GM19351 (cell line): ENCODE measurements around the gene KIRREL1.

ENCODE experiments used
- ATAC-seq: cut with Tn5 transposase; IDR thresholded peaks from one replicate; pipeline ENCODE4 v1.9.1; 2021; ENCODE audit warnings: mild to moderate bottlenecking, moderate library complexity; ENCODE audit not compliant: unreplicated experiment

The KIRREL1 gene

DNA sequence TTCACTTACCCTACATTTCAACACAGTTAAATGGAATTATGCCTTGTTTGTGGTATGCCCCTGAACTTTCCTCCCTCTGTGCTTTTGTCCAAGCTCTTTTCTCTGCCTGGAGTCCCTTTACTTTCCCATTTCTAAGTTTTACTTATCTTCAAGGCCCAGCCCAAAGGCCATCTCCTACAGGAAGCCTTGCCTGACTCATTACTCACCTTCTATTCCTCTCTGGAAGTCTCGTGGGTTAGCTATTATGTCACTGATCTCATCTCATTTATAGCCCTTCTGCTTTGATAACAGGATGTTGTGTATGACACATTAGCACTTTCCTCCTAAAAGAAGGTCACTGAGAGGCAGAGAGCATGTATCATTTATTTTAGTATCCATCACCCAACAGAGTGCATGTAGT lies 108.5 kb downstream of the KIRREL1 start:
- ATAC-seq, result no peak

DNA sequence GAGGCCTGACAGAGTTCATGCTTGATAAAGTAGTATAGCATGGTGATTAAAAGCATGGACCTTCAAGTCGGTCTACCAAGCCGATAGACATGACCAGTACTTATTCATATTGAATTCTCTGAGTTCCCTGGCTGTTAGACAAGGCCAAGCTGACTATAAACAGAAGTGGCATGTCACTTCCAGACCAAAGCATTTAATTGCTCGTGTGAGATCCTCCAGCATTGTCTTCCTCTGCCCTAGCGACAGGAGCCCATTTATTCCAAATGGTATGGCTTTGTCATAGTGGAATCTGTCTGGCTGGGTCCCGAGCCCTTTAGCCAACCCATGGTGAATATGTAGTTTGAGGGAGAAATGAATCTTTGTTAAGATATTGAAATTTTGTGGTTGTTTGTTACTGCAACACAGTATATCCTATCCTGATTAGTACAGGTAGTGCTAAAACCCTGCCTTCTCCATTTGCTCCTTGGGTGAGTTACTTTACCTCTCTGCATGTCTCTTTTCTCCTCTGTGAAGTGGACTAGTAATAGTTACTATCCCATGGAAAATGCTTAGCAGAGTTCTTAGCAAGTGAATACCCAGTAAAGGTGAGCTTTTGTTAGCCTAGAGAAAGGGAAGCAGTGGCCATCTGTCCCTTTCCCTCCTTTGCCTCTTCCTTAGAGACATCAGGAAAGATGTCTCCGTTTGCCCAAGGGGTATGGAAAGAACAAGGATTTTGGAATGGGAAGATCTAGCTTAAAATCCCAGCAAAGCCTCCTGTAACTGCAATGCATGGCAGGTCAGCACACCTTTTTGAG lies 109.6 kb downstream of the KIRREL1 start:
- no peak for ATAC-seq

DNA sequence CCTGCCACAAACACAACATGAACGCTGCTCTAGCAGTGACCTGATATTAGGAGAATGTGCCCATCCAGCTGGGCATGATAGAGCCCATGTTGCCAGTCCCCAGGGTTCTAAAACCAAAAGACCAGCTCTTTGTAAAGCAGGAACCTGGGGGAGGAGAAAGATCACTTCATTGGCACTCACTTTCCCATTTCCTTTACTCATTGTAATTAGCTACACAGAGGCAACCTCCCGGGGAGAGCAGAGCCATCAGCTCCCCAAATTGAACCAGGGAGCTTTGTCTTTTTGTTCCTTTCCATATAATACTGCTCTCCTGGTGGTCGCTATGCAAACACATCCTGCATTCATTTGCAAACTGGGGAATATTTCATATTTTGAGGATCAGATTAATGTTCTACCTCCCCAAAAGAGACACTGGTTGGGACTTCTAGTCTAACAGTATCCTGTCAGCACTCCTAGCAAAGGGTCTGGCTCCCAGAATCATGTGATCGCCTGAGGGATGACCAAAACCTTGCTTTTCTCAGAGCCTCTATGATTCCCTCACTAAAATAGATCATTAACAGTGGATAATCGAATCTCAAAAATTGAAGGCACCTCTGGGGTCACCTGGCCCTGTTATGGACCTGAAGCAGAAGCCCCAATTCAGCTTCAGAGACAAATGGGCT lies 110.5 kb downstream of the KIRREL1 start:
- no peak for ATAC-seq

DNA sequence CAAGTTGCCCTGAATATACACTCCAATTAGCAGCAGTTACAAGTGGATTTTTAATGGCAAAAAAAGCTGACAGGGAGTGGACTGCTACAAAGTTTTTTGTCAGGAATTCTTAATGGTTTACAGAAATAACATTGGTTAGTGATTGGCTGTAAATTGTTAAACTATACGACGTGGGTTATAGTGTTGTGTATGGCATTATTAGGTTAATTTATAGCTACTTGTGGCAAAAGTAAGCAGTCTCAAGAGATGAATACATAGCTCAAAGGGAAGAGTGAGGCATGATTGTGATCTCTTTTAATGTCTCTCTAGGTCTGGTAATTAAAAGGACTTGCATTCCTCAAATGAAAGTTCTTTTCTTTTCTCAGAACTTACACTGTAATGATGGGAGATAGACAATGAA lies 111.4 kb downstream of the KIRREL1 start:
- ATAC-seq, result no peak

DNA sequence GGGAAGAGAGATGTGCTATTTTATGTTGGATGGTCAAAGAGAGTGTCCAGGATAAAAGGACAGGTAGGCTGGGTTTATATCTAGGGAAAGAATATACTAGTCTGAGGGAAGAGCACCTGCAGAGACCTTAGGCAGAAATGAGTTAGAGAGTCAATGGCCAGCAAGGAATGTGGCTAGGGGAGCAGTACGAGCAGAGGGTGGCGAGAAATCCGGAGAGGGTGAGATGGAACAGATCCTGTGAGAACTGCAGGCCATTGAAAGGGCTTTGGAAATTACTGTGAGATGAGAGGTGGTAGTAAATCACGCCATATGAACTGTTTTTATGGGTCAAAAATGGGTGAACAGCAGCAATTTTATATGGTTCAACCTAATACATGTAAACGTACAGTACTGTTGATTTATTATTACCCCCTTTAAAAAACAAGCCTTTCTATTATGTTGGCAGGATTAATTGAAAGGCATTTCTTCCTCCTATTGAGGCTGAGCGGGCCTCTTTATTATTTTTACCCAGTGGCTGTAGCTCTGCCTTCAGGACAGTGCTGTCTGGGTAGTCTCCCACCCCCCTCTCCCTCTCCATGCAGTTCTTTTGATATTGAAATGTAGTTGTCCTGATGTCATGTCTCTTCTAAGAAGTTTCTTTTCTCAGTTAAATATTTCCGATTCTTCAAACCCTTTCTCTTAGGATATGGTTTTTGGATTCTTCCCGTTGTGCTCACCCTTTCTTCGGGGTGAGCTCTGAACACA lies 112.1 kb downstream of the KIRREL1 start:
- no peak for ATAC-seq

DNA sequence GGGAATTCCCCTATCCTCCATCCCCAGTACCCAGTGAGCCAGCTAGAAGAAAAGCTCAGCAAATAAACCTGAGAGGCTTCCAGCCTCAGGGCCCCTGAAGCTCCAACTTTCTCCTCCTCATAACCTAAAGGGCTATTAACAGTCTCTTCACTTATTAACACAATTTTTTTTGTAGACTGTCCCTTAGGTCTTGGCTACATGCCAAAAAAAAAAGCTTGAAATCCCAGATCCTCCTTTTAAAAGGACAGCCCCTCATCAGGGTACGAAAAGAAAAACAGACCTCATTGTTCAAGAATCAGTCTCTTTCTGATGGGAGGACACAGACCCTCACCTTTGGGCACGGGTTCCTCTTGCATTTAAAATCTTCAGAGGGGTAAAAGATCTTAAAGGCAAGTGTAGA lies 114.5 kb downstream of the KIRREL1 start:
- no peak for ATAC-seq

DNA sequence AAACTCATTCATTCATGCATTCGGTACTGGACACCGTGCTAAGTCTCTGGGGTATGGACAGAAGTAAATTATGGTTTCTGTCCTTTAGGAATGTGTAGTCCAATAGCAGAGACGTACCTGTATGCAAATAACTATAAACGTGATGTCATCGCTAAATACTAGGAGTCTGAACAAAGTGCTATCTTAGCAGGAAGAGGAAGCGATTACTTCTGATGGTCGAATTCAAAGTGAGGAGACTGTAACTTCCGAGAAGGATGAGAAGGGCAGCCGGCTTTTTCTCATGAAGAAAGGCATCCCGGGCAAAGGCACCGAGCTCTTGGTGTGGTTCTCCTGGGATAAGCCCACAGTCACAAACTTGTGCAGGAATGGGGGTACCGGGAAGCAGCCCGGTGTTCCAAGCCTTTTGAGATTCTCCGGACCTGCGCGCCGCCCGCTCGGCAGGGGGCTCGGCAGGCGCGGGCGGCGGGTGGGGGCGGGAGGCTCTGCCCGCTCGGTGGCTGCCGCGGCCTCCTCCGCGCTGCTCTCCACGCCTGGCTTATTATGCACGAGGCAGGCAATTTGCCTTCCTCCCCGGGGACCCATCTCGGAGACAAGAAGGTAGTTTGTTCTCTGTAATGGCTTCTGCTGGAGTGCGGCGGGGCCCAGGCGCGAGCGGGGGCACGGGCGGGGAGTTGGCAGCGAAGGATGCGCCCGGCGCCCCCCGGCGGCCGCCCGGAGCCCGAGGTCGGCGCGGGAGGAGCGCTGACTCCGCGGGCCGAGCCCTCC lies 119.7 kb downstream of the KIRREL1 start:
- ATAC-seq, result no peak

DNA sequence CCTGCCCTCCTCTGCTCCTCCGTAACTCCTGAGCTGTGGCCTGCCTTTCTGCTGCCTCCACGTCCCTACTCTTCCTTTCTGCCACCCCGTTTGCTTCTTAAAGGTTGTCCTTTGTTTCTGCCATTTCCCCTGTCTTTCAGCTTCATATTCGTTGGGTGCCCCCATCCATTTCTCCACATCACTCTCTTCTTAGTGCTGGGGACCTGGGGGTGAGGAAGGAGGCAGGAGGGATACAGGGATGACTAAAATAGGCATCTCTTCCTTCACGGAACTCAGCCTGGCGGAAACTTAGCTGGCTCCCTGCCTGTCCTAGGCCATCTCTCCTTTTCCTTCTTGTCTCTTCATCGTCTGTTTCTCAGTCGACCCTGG lies 120.3 kb downstream of the KIRREL1 start:
- no peak for ATAC-seq

DNA sequence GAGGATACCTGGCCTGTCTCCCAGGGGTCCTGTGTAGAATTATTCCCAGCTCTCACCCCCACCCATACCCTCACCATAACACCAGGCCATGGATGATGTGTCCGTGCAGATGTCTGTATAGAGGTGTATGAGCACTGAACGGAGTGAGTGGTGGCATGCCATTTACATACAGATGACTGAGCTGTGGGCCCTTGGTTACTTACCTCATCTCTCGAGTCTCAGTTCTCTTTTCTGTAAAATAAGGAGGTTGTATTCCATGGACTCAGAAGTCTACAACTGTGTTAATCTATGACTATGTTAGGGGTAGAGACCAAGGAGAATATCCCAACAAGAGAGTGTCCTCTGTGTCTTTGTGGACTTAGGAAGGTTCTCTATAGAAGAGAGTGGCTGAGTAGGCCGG lies 121.7 kb downstream of the KIRREL1 start:
- ATAC-seq, result peak; percentile 93

DNA sequence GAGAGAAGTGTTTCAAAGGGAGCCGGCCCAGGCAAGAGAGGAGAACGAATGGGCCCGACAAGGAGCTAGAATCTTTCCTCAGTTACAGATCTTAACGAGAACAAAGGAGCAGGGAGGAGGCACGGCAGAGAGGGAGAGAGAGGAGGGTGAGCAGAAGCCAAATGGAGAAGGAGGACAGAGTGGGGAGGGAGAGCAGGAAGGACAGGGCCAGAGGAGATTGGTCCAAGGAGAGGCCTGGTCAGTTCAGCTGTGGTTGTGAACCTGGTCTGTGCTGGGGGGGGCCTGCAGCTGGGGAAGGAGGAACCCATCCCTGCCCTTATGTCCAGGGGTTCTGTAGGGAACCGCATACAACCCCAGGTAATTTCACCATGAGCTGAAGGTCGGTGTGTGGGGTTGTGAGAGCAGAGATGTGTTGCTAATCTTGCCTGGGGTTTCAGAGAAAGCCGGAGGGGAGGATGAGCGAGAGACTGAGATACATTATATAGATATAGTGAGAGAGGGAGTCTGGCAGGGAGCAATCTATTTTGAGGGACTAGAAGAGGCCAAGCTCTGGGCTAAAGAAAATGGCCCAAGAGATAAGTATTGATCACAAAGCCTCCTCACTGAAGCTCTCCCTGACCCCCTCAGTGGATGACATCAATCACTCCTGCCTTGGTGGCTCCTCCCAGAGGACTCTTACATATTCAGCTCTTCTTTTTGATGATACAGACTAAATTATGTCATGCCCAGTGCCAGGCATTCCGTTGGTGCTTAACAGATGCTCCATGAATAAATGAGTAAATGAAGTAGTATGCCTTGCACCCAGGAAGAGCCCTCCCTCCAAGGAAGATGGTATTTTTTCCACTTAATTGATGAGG lies 123.1 kb downstream of the KIRREL1 start:
- no peak for ATAC-seq

DNA sequence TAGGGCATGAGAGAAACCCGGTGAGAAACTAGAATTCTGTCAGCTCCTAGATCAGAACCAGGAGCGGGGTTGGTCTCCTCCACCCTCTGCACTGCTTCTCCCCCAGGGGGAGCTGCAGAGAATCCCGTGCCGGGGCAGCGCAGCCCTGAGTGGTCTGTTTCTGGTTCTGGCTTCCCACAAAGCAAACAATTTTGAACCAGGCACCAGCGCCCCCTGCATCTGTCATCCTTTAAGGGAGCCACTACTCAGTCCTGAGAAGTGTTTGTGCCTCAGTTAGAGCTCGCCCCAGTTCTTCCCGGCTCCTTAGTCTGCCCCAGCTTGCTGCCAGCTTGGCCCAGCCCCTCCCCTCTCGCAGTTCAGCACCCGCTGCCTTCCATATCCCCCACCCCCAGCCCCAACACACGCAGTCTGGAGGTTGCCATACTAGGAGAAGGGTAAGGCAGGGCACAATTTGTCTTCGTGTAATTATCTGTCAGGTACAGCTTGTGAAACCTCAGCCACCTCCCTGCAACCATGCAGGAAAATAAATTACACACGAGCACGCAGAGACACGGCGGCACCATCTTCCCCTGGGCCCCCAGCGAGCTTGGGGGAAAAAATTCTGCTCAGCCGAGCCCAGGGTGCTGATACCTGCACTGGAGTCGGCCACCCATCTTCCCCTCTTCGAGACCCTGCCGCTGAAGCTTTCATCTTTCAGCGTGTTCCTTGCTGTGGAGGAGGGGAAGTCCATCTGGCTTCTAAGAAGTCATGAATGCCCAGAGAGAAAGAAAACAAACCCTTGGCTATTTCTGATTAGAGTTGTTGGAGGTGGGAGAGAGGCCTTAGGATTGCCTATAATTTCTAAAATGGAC lies 124.6 kb downstream of the KIRREL1 start:
- no peak for ATAC-seq

DNA sequence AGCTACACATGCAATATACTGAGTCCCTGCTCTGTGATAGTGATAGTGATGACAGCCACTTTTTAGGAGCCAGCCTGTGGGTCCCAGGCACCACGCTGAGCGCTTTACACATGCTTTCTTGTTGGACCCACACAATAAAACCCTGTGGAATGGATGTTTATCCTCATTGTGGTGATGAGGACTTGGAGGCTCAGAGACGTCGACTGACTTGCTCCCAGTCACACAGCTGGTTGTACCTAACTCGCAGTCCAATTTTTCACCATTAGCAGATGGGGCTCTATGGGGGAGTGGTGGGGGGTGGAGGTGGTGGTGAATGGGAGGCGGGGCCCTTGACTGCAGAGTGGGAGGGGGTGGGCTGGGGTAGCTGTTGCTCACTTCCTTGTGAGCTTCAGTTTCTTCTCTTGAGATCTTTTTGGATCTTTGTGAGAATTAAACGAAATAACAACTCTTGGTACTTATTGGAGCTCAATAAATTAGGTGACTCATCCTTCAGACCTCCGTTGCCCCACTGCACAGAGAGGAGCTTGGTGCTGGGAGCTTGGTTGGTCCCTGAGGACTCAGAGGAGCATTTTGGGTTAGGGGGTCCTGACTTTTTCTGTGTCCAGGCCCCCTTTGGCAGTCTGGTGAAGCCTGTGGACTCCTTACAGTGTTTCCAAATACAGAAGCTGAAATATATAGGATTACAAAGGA lies 125.4 kb downstream of the KIRREL1 start:
- ATAC-seq, result no peak

DNA sequence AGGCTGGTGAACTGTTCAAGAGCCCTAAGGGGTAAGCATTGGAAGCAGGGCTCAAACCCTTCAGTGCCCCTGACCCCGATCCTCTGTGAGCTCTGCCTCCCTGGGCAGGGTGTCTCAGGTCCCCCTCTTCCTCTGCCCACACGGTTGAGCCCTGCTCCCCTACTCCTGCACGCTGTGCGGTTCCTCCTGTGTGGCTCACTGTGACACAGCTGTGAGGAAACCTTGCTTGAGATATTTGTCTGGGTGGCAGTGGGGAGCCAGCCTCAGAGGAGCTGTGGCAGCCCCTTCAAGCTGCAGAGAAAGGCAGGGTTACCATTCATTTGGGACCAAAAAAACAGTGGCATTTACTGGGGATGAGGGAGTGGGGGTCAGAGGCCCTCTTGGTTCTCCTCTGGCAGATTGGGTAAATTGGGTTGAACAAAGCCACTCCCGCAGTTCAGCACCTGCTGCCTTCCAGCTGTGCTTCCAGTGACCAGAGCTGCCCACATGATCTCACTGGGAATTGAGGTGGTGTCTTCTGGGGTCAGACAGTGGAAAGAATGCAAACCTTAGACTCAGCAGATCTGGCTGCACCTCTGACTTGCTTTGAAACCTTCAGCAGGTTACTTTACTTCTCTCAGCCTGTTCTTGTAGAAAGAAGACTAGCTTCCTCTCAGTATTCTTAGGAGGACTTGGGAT lies 126.7 kb downstream of the KIRREL1 start:
- ATAC-seq, result no peak

DNA sequence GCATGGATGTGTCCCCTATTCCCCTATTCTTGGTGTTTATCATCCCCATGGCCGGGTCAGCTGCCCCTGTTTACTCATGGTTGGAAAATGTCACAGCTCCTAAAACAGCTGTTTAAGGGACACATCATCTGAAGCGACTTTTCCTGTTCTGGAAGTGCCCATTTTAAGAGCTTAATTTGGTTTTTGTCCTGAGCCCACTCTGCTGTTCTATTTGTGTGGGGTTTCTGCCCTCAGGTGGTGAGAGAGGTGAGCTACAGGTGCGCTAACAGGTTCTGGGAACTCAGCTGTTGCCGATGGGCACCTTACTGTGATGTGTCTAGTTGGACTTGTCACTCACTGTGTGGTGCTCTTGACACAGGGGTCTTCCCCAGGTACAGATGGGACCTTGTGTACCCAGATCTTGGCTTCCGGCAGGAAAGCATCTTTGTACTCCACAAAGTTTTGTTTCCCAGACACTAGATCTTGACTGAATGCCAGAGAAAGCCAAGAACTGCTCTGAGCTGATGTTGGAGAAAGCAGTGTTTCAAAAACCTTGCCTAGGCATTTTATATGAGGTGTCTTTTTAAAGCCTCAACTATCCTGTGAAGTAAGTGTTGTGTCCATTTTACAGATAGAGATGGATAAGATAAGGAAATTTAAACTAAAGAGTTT lies 128.3 kb downstream of the KIRREL1 start:
- ATAC-seq, result no peak

DNA sequence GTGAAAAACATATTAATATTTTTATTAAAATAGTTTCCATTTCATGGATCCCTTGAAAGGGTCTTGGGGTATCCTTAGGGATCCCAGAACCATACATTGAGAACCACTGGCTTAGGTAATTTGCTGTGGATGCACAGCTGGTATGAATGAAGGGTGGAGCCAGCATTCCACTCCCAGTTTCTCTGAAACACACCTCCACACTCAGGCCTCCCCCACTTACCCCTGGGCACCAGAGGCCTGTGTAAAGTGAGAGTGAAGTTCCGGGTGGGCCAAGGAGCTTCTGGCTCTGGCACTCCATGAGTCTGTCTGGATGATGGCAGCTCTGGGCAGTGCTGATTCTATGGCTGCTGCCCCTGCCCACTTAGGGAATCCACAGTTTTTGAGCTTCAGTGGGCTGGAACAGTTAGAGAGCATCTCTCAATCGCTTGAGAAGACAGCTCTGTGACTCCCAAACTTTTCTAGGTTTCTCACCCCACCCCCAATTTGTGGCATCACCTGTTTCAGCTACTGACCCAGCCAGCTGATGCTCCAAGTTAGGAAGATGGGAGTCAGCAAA lies 129.5 kb downstream of the KIRREL1 start:
- ATAC-seq, result no peak

DNA sequence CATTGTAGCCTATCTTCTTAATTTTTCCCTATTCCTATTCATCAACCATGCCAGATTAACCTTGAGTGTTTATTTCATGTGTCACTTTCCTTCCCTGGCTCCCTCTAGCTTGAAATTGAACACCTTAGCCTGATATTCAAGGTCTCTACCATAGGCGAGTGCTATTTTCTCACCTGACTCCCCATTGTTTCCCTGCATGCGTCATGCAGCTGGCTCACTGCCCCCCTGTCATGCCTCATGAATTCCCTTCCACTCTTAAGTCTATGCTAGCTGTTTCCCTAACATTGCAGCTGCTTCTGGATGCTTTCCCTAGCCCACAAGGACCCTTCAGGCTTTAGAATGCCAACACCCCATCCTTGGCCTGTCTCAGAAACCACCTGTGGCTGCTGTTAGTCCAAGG lies 130.6 kb downstream of the KIRREL1 start:
- no peak for ATAC-seq

DNA sequence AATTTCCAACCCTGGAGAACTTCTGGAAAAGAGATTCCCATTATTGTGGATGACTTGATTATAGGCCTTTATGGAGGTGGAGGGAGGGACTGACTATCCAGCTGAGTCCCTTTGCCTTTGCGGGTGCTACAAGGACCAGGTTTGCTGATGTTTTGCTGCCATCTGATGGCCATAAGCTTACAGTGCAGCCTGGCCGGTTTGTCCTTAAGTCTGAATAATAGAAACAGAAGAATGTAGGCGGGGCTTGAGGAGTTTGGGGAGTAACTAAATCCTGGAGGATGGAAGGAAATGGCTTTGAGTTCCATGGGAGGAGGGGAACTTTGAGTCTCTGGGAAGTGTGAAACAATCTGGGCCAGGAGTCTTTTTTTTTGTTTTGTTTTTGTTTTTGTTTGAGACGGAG lies 131.6 kb downstream of the KIRREL1 start:
- peak; percentile 87 for ATAC-seq
